H1 (cell line): ENCODE data around the gene INTS1. TPM values are rescaled to one million over a fixed set of nuclear protein-coding genes. Genes with fewer than 3 reads are reported as not detected.

Experiments
- CTCF ChIA-PET: fragments of 300-600 bp; sonication (Branson Sonifier 250); formaldehyde crosslinking; loops from one replicate; lab custom pipeline; 2021; ENCODE audit not compliant: partially characterized antibody; lab: Charles Lee
- POLR2A ChIA-PET: fragments of 300-600 bp; sonication (Branson Sonifier 250); formaldehyde crosslinking; loops from one replicate; lab custom pipeline; 2021; ENCODE audit warnings: inconsistent platforms; ENCODE audit not compliant: partially characterized antibody; lab: Charles Lee
- DNase-seq, 2 experiments: peaks; one replicate each; pipeline versions ENCODE4 v3.0.0 to v3.0.0-alpha.2; 2010 to 2022; ENCODE audit warnings: low spot score in 2 of 2, low read depth in 1 of 2, mixed read lengths in 1 of 2
- FAIRE-seq: peaks from 2 replicates; lab custom pipeline; 2011; peaks lifted over from hg19 to GRCh38; lab: Jason Lieb, UNC
- H2AFZ ChIP-seq: 2 replicates; pipeline ENCODE4 v1.8.1; 2012; ENCODE audit warnings: low read length, inconsistent platforms
- H2AK5ac ChIP-seq: 2 replicates; pipeline ENCODE4 v1.6.1; 2013; ENCODE audit warnings: low read depth, low read length
- H2BK120ac ChIP-seq: replicated peaks from 2 replicates; pipeline ENCODE3; 2013; ENCODE audit warnings: low read depth, low read length, inconsistent platforms
- H2BK12ac ChIP-seq: 2 replicates; pipeline ENCODE4 v1.6.1; 2013; ENCODE audit warnings: low read depth, low read length
- H2BK15ac ChIP-seq: 2 replicates; pipeline ENCODE4 v1.6.1; 2013; ENCODE audit warnings: low read length
- H2BK20ac ChIP-seq: 2 replicates; pipeline ENCODE4 v1.6.1; 2013; ENCODE audit warnings: low read length
- H2BK5ac ChIP-seq: 2 replicates; pipeline ENCODE4 v1.6.1; 2013; ENCODE audit warnings: low read depth, low read length
- H3K14ac ChIP-seq: 2 replicates; pipeline ENCODE4 v1.6.1; 2013; ENCODE audit warnings: inconsistent platforms; ENCODE audit not compliant: insufficient read length
- H3K18ac ChIP-seq: 2 replicates; pipeline ENCODE4 v1.6.1; 2013; ENCODE audit warnings: low read length; ENCODE audit errors: extremely low read depth
- H3K23ac ChIP-seq: 2 replicates; pipeline ENCODE4 v1.6.1; 2013; ENCODE audit warnings: inconsistent platforms; ENCODE audit not compliant: insufficient read length
- H3K23me2 ChIP-seq: 2 replicates; pipeline ENCODE4 v1.6.1; 2013; ENCODE audit warnings: low read depth, low read length
- H3K27ac ChIP-seq: 2 replicates; pipeline ENCODE4 v1.6.1; 2011; ENCODE audit warnings: low read depth, low read length, inconsistent platforms
- H3K27me3 ChIP-seq, 4 experiments: replicated peaks in 1 of 4; 1 replicate in 1 of 4; 2 replicates in 3 of 4; pipeline versions ENCODE4 v1.6.1 to v1.8.1; 2011 to 2013; ENCODE audit warnings: low read length in 3 of 4, mild to moderate bottlenecking in 3 of 4, inconsistent platforms in 2 of 4, mixed read lengths in 2 of 4, moderate library complexity in 1 of 4; ENCODE audit not compliant: control insufficient read depth in 3 of 4, insufficient read depth in 3 of 4; ENCODE audit errors: extremely low read depth in 1 of 4
- H3K36me3 ChIP-seq, 4 experiments: 2 replicates each; pipeline versions ENCODE4 v1.6.1 to v1.8.1; 2011 to 2013; ENCODE audit warnings: mild to moderate bottlenecking in 4 of 4, low read length in 3 of 4, moderate library complexity in 2 of 4, control low read depth in 1 of 4, inconsistent platforms in 1 of 4; ENCODE audit not compliant: insufficient read depth in 4 of 4, control insufficient read depth in 2 of 4
- H3K4ac ChIP-seq: replicated peaks from 2 replicates; pipeline ENCODE3; 2013; ENCODE audit warnings: low read length, low read depth, mixed read lengths, inconsistent platforms; ENCODE audit not compliant: insufficient read length
- H3K4me1 ChIP-seq, 4 experiments: replicated peaks in 1 of 4; 1 replicate in 1 of 4; 2 replicates in 3 of 4; pipeline versions ENCODE4 v1.6.1 to v1.8.1; 2011 to 2013; ENCODE audit warnings: low read length in 3 of 4, inconsistent platforms in 2 of 4, mixed read lengths in 1 of 4; ENCODE audit not compliant: insufficient read depth in 4 of 4, control insufficient read depth in 3 of 4
- H3K4me2 ChIP-seq, 2 experiments: 2 replicates each; pipeline versions ENCODE4 v1.6.1 to v1.8.1; 2011 to 2013; ENCODE audit warnings: low read depth in 2 of 2, low read length in 2 of 2, control low read depth in 1 of 2, inconsistent platforms in 1 of 2, mild to moderate bottlenecking in 1 of 2; ENCODE audit not compliant: insufficient read depth in 1 of 2
- H3K4me3 ChIP-seq, 4 experiments: fragments of 200-600, 300-600 bp in 1 of 4; sonication (generic), shearing (Covaris generic), sonication (Bioruptor Twin) in 1 of 4; 2 replicates each; pipeline versions ENCODE4 v1.5.1 to v1.8.1; 2011 to 2016; ENCODE audit warnings: low read length in 4 of 4, low read depth in 3 of 4, control low read depth in 2 of 4, inconsistent platforms in 2 of 4, mild to moderate bottlenecking in 2 of 4, mixed read lengths in 1 of 4, moderate library complexity in 1 of 4; ENCODE audit not compliant: insufficient read depth in 2 of 4; ENCODE audit errors: extremely low read depth in 1 of 4
- H3K56ac ChIP-seq: replicated peaks from 2 replicates; pipeline ENCODE3; 2013; ENCODE audit warnings: low read depth, mild to moderate bottlenecking, mixed read lengths, low read length, inconsistent platforms; ENCODE audit not compliant: insufficient read length
- H3K79me1 ChIP-seq: 2 replicates; pipeline ENCODE4 v1.6.1; 2013; ENCODE audit warnings: low read depth, low read length, control low read depth
- H3K79me2 ChIP-seq, 2 experiments: 2 replicates each; pipeline versions ENCODE4 v1.6.1 to v1.8.1; 2012 to 2013; ENCODE audit warnings: low read length in 2 of 2, mild to moderate bottlenecking in 2 of 2, inconsistent platforms in 1 of 2; ENCODE audit not compliant: insufficient read depth in 2 of 2, control insufficient read depth in 1 of 2
- H3K9ac ChIP-seq, 4 experiments: replicated peaks in 1 of 4; 1 replicate in 1 of 4; 2 replicates in 3 of 4; pipeline versions ENCODE4 v1.6.1 to v1.8.1; 2011 to 2013; ENCODE audit warnings: low read depth in 3 of 4, low read length in 3 of 4, control low read depth in 2 of 4, mild to moderate bottlenecking in 2 of 4, moderate library complexity in 2 of 4, inconsistent platforms in 1 of 4; ENCODE audit errors: extremely low read depth in 1 of 4
- H3K9me3 ChIP-seq, 2 experiments: 2 replicates each; pipeline versions ENCODE4 v1.6.1 to v1.8.1; 2012 to 2013; ENCODE audit warnings: mild to moderate bottlenecking in 2 of 2, moderate library complexity in 2 of 2, control low read depth in 1 of 2, inconsistent platforms in 1 of 2, low read depth in 1 of 2, low read length in 1 of 2, mixed read lengths in 1 of 2; ENCODE audit not compliant: insufficient read depth in 2 of 2
- H4K20me1 ChIP-seq, 2 experiments: replicated peaks in 1 of 2; 2 replicates each; pipeline versions ENCODE3 to v1.8.1; 2011 to 2013; ENCODE audit warnings: inconsistent platforms in 2 of 2, low read length in 2 of 2, mild to moderate bottlenecking in 1 of 2; ENCODE audit not compliant: insufficient read depth in 2 of 2, control insufficient read depth in 1 of 2
- H4K5ac ChIP-seq: 2 replicates; pipeline ENCODE4 v1.6.1; 2013; ENCODE audit warnings: low read length, low read depth, mixed read lengths, inconsistent platforms; ENCODE audit not compliant: insufficient read length
- H4K8ac ChIP-seq: 2 replicates; pipeline ENCODE4 v1.8.0; 2013; ENCODE audit warnings: mild to moderate bottlenecking, moderate library complexity, low read length, inconsistent platforms; ENCODE audit not compliant: insufficient read depth; ENCODE audit errors: extremely low read depth
- H4K91ac ChIP-seq: replicated peaks from 2 replicates; pipeline ENCODE3; 2013; ENCODE audit warnings: low read length, mixed read lengths, inconsistent platforms; ENCODE audit not compliant: insufficient read length
- BRCA1 ChIP-seq: IDR thresholded peaks from 2 replicates; pipeline ENCODE4 v1.6.1; 2012; ENCODE audit warnings: low read depth, low read length, improper control_type of control experiment
- CBX8 ChIP-seq: fragments of 300-800, 300-1000 bp; sonication (generic); IDR thresholded peaks from 2 replicates; pipeline ENCODE4 v1.7.1; 2016; ENCODE audit warnings: low read depth, low read length, borderline replicate concordance
- EZH2 ChIP-seq: fragments of 200-600 bp; sonication (generic); IDR thresholded peaks from 2 replicates; pipeline ENCODE4 v1.7.1; 2012; ENCODE audit warnings: low read depth, mild to moderate bottlenecking, moderate library complexity, low read length, inconsistent platforms; ENCODE audit not compliant: severe bottlenecking
- HDAC6 ChIP-seq: IDR thresholded peaks from one replicate; pipeline ENCODE4 v1.7.1; 2012; ENCODE audit warnings: low read depth, mild to moderate bottlenecking, inconsistent platforms, low read length, moderate library complexity
- KDM4A ChIP-seq: IDR thresholded peaks from one replicate; pipeline ENCODE4 v1.7.1; 2012; ENCODE audit warnings: low read depth, mild to moderate bottlenecking, moderate library complexity, low read length, inconsistent platforms; ENCODE audit not compliant: severe bottlenecking
- SP4 ChIP-seq: IDR thresholded peaks from 2 replicates; pipeline ENCODE4 v1.6.1; 2012; ENCODE audit warnings: low read length, inconsistent platforms
- WGBS, 2 experiments: shearing (Covaris generic) in 1 of 2; methylation state at CpG; one replicate each; pipeline versions ENCODE4 v1.1.6 to v1.1.7; 2013 to 2015; ENCODE audit warnings: low lambda C conversion rate in 2 of 2, mixed read lengths in 2 of 2, inconsistent platforms in 1 of 2, low coverage in 1 of 2, missing lambda C conversion rate in 1 of 2; ENCODE audit not compliant: insufficient replicate concordance in 2 of 2, insufficient coverage in 1 of 2, insufficient read length in 1 of 2; ENCODE audit errors: extremely low coverage in 1 of 2, missing lambda C conversion rate in 1 of 2; 5-methylcytosine and 5-hydroxymethylcytosine counted together
- polyA plus RNA-seq, 7 experiments: library from polyadenylated mRNA; depleted of rRNA in 3 of 7; stranded (reverse) in 5 of 7; unstranded in 2 of 7; fragments of >200 nt in 5 of 7; fragments of 200-250 nt in 2 of 7; gene quantifications; 1 replicate in 5 of 7; 2 replicates in 1 of 7; 4 replicates in 1 of 7; pipeline versions ENCODE4 v1.2.1 to v1.2.3, GENCODE V29; 2011 to 2013; ENCODE audit warnings: missing spikeins in 2 of 7, mixed read lengths in 2 of 7
- total RNA-seq: library from RNA; stranded (reverse); fragmentation: NEBNext Ultra II Directional; extraction: Animal tissue kit (Norgen Biotek cat#: 25700); gene quantifications from 2 replicates; pipeline ENCODE4 v1.2.1, GENCODE V29; 2021

INTS1 gene
- total and polyA plus RNA-seq, 2 of the 8 experiments (the other 6 are each of a cell fraction or from before 2014, with no cell fraction given): 76.9 to 104 TPM

DNA sequence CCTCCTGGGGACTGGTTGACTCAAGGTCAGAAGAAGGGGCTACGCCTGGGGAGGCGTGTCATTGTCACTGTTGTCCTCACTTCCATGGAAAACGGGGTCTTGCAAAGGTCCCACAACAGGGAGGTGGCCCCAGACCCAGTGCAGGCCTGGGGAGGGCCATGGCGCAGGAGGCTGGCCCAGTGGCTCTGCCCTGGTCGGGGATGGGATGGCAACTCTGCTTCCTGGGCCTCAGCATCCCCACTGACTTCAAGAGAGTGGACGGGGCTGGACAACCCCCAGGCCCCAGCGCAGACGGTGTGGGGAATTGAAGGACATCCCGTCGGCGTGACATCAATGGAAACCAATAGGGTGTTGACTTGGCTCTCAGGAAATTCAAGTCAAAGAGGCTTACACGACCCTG lies 80.1 kb downstream of the INTS1 start:
- H3K56ac ChIP-seq: no peak overlapping the region
- no peaks in the 10 kb centered on the region for H3K27me3 ChIP-seq
- H3K14ac ChIP-seq: no peak overlapping the region
- no peaks in the 10 kb centered on the region for H3K36me3 ChIP-seq
- H2BK5ac ChIP-seq: no peak overlapping the region
- WGBS, 2 experiments: 88% methylated on average over 11 of the region's 12 CpGs; no CpG with 5 or more reads in 1 of the 2 experiments
- H2BK12ac ChIP-seq: no peak overlapping the region
- no peak overlapping the region for H2BK15ac ChIP-seq
- no peak overlapping the region for H3K23ac ChIP-seq
- H3K9ac ChIP-seq: no peak overlapping the region
- H2BK20ac ChIP-seq: no peak overlapping the region
- H3K9me3 ChIP-seq: no peaks in the 10 kb centered on the region
- no peak overlapping the region for H3K27ac ChIP-seq
- H4K8ac ChIP-seq: no peak overlapping the region
- no peak overlapping the region for H4K91ac ChIP-seq
- no peaks in the 10 kb centered on the region for H3K79me2 ChIP-seq
- no peak for DNase-seq
- H3K4me1 ChIP-seq: peaks cover 0 to 8% (median 1%) of the 10 kb centered on the region in 4 experiments; a peak in 5 of 7 replicates
- no peaks in the 10 kb centered on the region for H3K79me1 ChIP-seq
- no peak for TF ChIP-seq CBX8
- no peak for TF ChIP-seq SP4
- no peak for TF ChIP-seq EZH2
- no peak for TF ChIP-seq KDM4A
- TF ChIP-seq BRCA1: no peak
- no peak for TF ChIP-seq HDAC6
- TF ChIP-seq, all 59 proteins: peak for 0
- Histone ChIP-seq H3K4me2 (no peak overlapping the region), H2BK120ac (no peak overlapping the region), H4K5ac (no peak overlapping the region), H3K4ac (no peak overlapping the region), H3K23me2 (no peaks in the 10 kb centered on the region), H3K18ac (no peak overlapping the region), H2AK5ac (no peak overlapping the region), H4K20me1 (no peaks in the 10 kb centered on the region), H3K4me3 (no peak overlapping the region), H2AFZ (no peak overlapping the region)
- CTCF ChIA-PET: interaction anchor here (0.6 to 1.4 kb wide), 3 partner anchors 50 to 231 kb away, joined by 3 to 5 read pairs (median 4); no protein-coding TSS in a partner anchor
- POLR2A ChIA-PET: no interaction called here
- FAIRE-seq: no peak
